IPS-11a (cell line): ENCODE data around the gene MGMT.

Experiments
- H3K4me3 ChIP-seq: one replicate; pipeline ENCODE4 v1.5.1; 2013; ENCODE audit warnings: low read depth, low read length, control low read depth

The MGMT gene

GRCh38 chr10:129494176-129494575, 27.1 kb downstream of the MGMT start:
- H3K4me3 ChIP-seq = no peak overlapping the region

GRCh38 chr10:129494740-129495139, 27.7 kb downstream of the MGMT start:
- no peak overlapping the region for H3K4me3 ChIP-seq

GRCh38 chr10:129495256-129495655, 28.2 kb downstream of the MGMT start:
- H3K4me3 ChIP-seq = no peak overlapping the region

GRCh38 chr10:129495698-129496097, 28.7 kb downstream of the MGMT start:
- no peak overlapping the region for H3K4me3 ChIP-seq

GRCh38 chr10:129497013-129497412, 30.0 kb downstream of the MGMT start:
- H3K4me3 ChIP-seq = no peak overlapping the region

- H3K4me3 ChIP-seq = no peak overlapping the region
These were observed 31.6 kb downstream of the MGMT start for GRCh38 chr10:129498680-129499079.

GRCh38 chr10:129500617-129501339, 33.7 kb downstream of the MGMT start:
- no peak overlapping the region for H3K4me3 ChIP-seq

- H3K4me3 ChIP-seq = no peak overlapping the region
These were observed 34.8 kb downstream of the MGMT start for GRCh38 chr10:129501652-129502436.

GRCh38 chr10:129502448-129502847, 35.4 kb downstream of the MGMT start:
- no peak overlapping the region for H3K4me3 ChIP-seq

GRCh38 chr10:129505500-129506075, 38.5 kb downstream of the MGMT start:
- no peak overlapping the region for H3K4me3 ChIP-seq

GRCh38 chr10:129506101-129506797, 39.2 kb downstream of the MGMT start:
- no peak overlapping the region for H3K4me3 ChIP-seq

- H3K4me3 ChIP-seq = no peak overlapping the region
These were observed 40.3 kb downstream of the MGMT start for GRCh38 chr10:129507216-129507889.

- H3K4me3 ChIP-seq = no peak overlapping the region
These were observed 42.1 kb downstream of the MGMT start for GRCh38 chr10:129509155-129509554.

- H3K4me3 ChIP-seq = no peak overlapping the region
These were observed 42.8 kb downstream of the MGMT start for GRCh38 chr10:129509835-129510234.

- H3K4me3 ChIP-seq = no peak overlapping the region
These were observed 44.0 kb downstream of the MGMT start for GRCh38 chr10:129511086-129511485.

GRCh38 chr10:129511758-129512157, 44.7 kb downstream of the MGMT start:
- H3K4me3 ChIP-seq = no peak overlapping the region

GRCh38 chr10:129513312-129513711, 46.3 kb downstream of the MGMT start:
- H3K4me3 ChIP-seq = no peak overlapping the region

GRCh38 chr10:129514568-129515451, 47.8 kb downstream of the MGMT start:
- no peak overlapping the region for H3K4me3 ChIP-seq

- no peak overlapping the region for H3K4me3 ChIP-seq
These were observed 50.0 kb downstream of the MGMT start for GRCh38 chr10:129516846-129517679.
